Fibroblast of lung (primary cell): ENCODE data around the gene PLXNA1. TPM values are rescaled to one million over a fixed set of nuclear protein-coding genes. Genes with fewer than 3 reads are reported as not detected.
A peak's percentile ranks its signal among the peaks of the same experiment; 100 is the strongest.

Source experiments
- DNase-seq, 2 donors: peaks; one replicate each; pipeline versions ENCODE4 v3.0.0 to v3.0.0-alpha.2; 2010; ENCODE audit warnings: low read depth in 2 of 2
- H2AFZ ChIP-seq: 2 replicates; pipeline ENCODE4 v1.5.1; 2012; ENCODE audit warnings: low read length, control low read depth, inconsistent platforms
- H3K27ac ChIP-seq: 2 replicates; pipeline ENCODE4 v1.5.1; 2011; ENCODE audit warnings: low read length, control low read depth; ENCODE audit not compliant: insufficient read depth
- H3K27me3 ChIP-seq: 2 replicates; pipeline ENCODE4 v1.5.1; 2011; ENCODE audit warnings: mild to moderate bottlenecking, low read length; ENCODE audit not compliant: control insufficient read depth, insufficient read depth
- H3K36me3 ChIP-seq: 2 replicates; pipeline ENCODE4 v1.5.1; 2011; ENCODE audit warnings: low read length; ENCODE audit not compliant: control insufficient read depth, insufficient read depth
- H3K4me1 ChIP-seq: 2 replicates; pipeline ENCODE4 v1.5.1; 2011; ENCODE audit warnings: low read length; ENCODE audit not compliant: control insufficient read depth, insufficient read depth; ENCODE audit errors: extremely low read depth
- H3K4me2 ChIP-seq: 2 replicates; pipeline ENCODE4 v1.5.1; 2011; ENCODE audit warnings: low read length, control low read depth; ENCODE audit not compliant: insufficient read depth; ENCODE audit errors: extremely low read depth
- H3K4me3 ChIP-seq, 4 experiments: fragments of 200-600 bp in 1 of 4; sonication (generic) in 1 of 4; replicated peaks in 1 of 4; 2 replicates each; pipeline ENCODE4 v1.5.1; 2011 to 2016; ENCODE audit warnings: low read length in 4 of 4, low read depth in 3 of 4, mild to moderate bottlenecking in 3 of 4, control low read depth in 2 of 4, inconsistent platforms in 1 of 4, mixed read lengths in 1 of 4; ENCODE audit not compliant: insufficient read depth in 1 of 4; ENCODE audit errors: control extremely low read depth in 1 of 4
- H3K79me2 ChIP-seq: 2 replicates; pipeline ENCODE4 v1.5.1; 2012; ENCODE audit warnings: mild to moderate bottlenecking, low read length, inconsistent platforms; ENCODE audit not compliant: control insufficient read depth, insufficient read depth
- H3K9ac ChIP-seq: 2 replicates; pipeline ENCODE4 v1.5.1; 2011; ENCODE audit warnings: mild to moderate bottlenecking, low read length, control low read depth; ENCODE audit not compliant: insufficient read depth
- H3K9me3 ChIP-seq: 2 replicates; pipeline ENCODE4 v1.5.1; 2012; ENCODE audit warnings: low read depth, low read length; ENCODE audit not compliant: control insufficient read depth, insufficient read depth
- H4K20me1 ChIP-seq: 2 replicates; pipeline ENCODE4 v1.5.1; 2011; ENCODE audit warnings: low read length; ENCODE audit not compliant: control insufficient read depth, insufficient read depth; ENCODE audit errors: extremely low read depth
- CTCF ChIP-seq, 2 donors: IDR thresholded peaks in 1 of 2; conservative IDR thresholded peaks in 1 of 2; 1 replicate in 1 of 2; 2 replicates in 1 of 2; pipeline ENCODE4 v1.5.1; 2011 to 2012; ENCODE audit warnings: low read length in 2 of 2, control low read depth in 1 of 2, inconsistent platforms in 1 of 2, low read depth in 1 of 2, mild to moderate bottlenecking in 1 of 2
- EZH2 ChIP-seq: IDR thresholded peaks from 2 replicates; pipeline ENCODE4 v1.5.1; 2012; ENCODE audit warnings: low read length, control low read depth, mild to moderate bottlenecking; ENCODE audit errors: missing control alignments
- polyA plus RNA-seq, 2 donors: library from polyadenylated mRNA; depleted of rRNA in 1 of 2; stranded (reverse) in 1 of 2; unstranded in 1 of 2; fragments of >200 nt; gene quantifications; 2 replicates each; pipeline ENCODE4 v1.2.1, GENCODE V29; 2011 to 2012; ENCODE audit warnings: missing spikeins in 1 of 2
- total RNA-seq: library from RNA; depleted of rRNA; stranded (reverse); fragments of >200 nt; gene quantifications from 2 replicates; pipeline ENCODE4 v1.2.1, GENCODE V29; 2014

Gene PLXNA1
- total and polyA plus RNA-seq, 2 donors (not counting 1 experiment from before 2014, with no cell fraction given) = 21.1 to 48.6 TPM

GRCh38 chr3:126983276-126983652 lies 349 bp downstream of the PLXNA1 start:
- Histone ChIP-seq H3K4me1 (peaks cover 5% of the 10 kb centered on the region), H2AFZ (no peak overlapping the region), H3K27ac (no peak overlapping the region), H3K27me3 (peaks cover 6% of the 10 kb centered on the region), H3K79me2 (peaks cover 43% of the 10 kb centered on the region), H3K36me3 (no peaks in the 10 kb centered on the region), H3K4me3 (peak overlapping the region in 2 of 4 experiments; percentile 61 to 83), H3K9ac (peak overlapping the region; percentile 74), H3K9me3 (no peaks in the 10 kb centered on the region), H3K4me2 (no peak overlapping the region), H4K20me1 (no peaks in the 10 kb centered on the region)
- DNase-seq = no peak
- TF ChIP-seq CTCF (conservative IDR thresholded peaks at IDR 0.05 in 1 of 2, IDR thresholded peaks at IDR 0.05 in 1 of 2; ENCODE audit: low read depth in 1 of 2, low read length in 2 of 2) = no peak
- no peak for TF ChIP-seq EZH2

GRCh38 chr3:126983653-126984390 lies 907 bp downstream of the PLXNA1 start:
- Histone ChIP-seq H3K36me3 (peaks cover 4% of the 10 kb centered on the region), H3K4me1 (peaks cover 5% of the 10 kb centered on the region), H3K9ac (peak overlapping the region; percentile 74), H4K20me1 (no peaks in the 10 kb centered on the region), H2AFZ (no peak overlapping the region), H3K4me3 (peak overlapping the region; percentile 57 to 83 (median 60)), H3K4me2 (peak overlapping the region; percentile 75), H3K9me3 (no peaks in the 10 kb centered on the region), H3K27me3 (peaks cover 4% of the 10 kb centered on the region), H3K79me2 (peaks cover 49% of the 10 kb centered on the region), H3K27ac (peak overlapping the region; percentile 50)
- DNase-seq = peak in 1 of 2 donors; percentile 43
- TF ChIP-seq EZH2 = no peak
- TF ChIP-seq CTCF (conservative IDR thresholded peaks at IDR 0.05 in 1 of 2, IDR thresholded peaks at IDR 0.05 in 1 of 2; ENCODE audit: low read depth in 1 of 2, low read length in 2 of 2) = no peak

- Histone ChIP-seq H4K20me1 (no peaks in the 10 kb centered on the region), H3K4me2 (peak overlapping the region; percentile 75), H3K4me3 (peak overlapping the region; percentile 57 to 83 (median 60)), H3K27me3 (peaks cover 4% of the 10 kb centered on the region), H2AFZ (no peak overlapping the region), H3K36me3 (peaks cover 10% of the 10 kb centered on the region), H3K4me1 (peaks cover 5% of the 10 kb centered on the region), H3K79me2 (peaks cover 54% of the 10 kb centered on the region), H3K9me3 (no peaks in the 10 kb centered on the region), H3K27ac (peak overlapping the region; percentile 50), H3K9ac (peak overlapping the region; percentile 74)
- no peak for DNase-seq
- TF ChIP-seq CTCF (conservative IDR thresholded peaks at IDR 0.05 in 1 of 2, IDR thresholded peaks at IDR 0.05 in 1 of 2; ENCODE audit: low read depth in 1 of 2, low read length in 2 of 2) (no peak), EZH2 (no peak)
These were observed 1.6 kb downstream of the PLXNA1 start for GRCh38 chr3:126984391-126985131.
